Activated CD4-positive, CD25-positive, alpha-beta regulatory T cell treated with anti-CD3 and anti-CD28 coated beads, Interleukin-2, amount 50 U/mL, for 24 hours (primary cell): Measurements from ENCODE around the gene MBL2.

ENCODE experiments used
- ATAC-seq, 2 donors: fragments of 150-1000 bp; cut with Tn5 transposase; one replicate each; pipeline ENCODE4 v1.10.0; 2021; ENCODE audit warnings: mild to moderate bottlenecking in 1 of 2, moderate library complexity in 1 of 2

Gene MBL2

GRCh38 chr10:52739380-52740154 lies 33.0 kb downstream of the MBL2 start:
- no peak for ATAC-seq

DNA sequence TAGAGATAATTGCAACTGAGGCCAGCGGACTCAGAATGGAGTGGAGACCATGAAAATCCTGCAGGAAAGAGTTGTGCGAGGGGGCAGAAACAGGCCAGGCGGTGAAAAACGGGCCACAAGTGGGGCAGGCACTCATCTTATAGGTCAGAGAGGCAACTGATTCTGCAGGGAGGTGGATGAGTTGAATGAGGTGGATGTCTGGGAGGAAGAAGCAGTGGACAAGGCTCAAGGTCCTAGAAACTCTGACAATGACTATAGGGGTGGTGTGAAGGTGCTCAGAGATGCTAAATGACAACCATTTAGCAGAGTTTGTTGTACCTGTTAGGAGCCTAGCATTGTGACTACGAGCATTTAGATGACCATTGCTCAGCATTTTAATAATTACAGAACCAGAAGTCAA lies 33.6 kb downstream of the MBL2 start:
- ATAC-seq: no peak

DNA sequence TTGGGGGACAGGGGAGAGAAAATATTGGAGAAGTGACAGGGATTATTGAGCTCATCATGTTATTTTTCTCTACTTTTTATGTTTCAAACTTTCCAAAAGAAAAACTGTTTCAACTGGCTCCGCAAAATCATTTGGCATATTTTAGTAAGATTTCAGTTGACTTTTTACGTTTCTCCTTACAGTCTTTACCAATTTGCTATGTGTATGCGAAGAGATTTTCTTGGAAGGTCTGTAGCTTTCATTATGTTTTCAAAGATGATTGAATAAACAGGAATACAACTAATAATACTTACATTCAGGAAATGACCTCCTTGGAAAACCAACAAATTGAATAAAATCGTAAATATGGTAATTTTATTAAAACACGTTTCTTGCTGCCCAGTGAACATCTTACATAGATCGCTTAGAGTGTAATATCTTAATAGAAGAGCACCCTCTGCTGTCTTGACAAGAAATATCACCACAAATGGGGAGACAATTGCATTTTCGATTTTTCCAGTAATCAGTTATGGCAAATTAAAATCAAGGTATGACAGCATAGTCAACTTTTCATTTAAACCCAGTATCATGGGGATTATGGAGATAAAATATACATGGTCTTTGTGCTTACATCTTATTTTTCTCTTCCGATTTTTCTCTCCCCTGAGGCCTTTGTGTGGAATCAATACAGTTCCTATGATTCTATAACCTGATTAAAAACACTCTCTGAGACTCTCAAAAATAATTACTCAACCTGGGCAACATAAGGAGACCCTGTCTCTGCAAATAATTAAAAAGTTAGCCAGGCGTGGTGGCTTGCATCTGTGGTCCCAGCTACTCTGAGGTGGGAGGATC lies 43.1 kb downstream of the MBL2 start:
- ATAC-seq: no peak

- no peak for ATAC-seq
These were observed 52.6 kb downstream of the MBL2 start for GRCh38 chr10:52720018-52720417.
